Measurements from ENCODE around the gene IDS. TPM values are rescaled to one million over a fixed set of nuclear protein-coding genes. Genes with fewer than 3 reads are reported as not detected.
"Not testable (repeated sequence)": the region's sequence is repeated elsewhere in the genome, so short reads cannot be mapped to it uniquely, and the experiment has no call there.

Gene IDS, protein sequence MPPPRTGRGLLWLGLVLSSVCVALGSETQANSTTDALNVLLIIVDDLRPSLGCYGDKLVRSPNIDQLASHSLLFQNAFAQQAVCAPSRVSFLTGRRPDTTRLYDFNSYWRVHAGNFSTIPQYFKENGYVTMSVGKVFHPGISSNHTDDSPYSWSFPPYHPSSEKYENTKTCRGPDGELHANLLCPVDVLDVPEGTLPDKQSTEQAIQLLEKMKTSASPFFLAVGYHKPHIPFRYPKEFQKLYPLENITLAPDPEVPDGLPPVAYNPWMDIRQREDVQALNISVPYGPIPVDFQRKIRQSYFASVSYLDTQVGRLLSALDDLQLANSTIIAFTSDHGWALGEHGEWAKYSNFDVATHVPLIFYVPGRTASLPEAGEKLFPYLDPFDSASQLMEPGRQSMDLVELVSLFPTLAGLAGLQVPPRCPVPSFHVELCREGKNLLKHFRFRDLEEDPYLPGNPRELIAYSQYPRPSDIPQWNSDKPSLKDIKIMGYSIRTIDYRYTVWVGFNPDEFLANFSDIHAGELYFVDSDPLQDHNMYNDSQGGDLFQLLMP
- total RNA-seq (10 to 100 TPM; 65.3 to 89.5 (median 73.5) TPM), polyA plus RNA-seq (10 to 100 TPM; 24.0 to 30.5 TPM)
- long read RNA-seq, donor 1, full-length matches to known transcripts: 6 of 41 reads
- long read RNA-seq, donor 1, partial matches to known transcripts: 2 of 41 reads
- long read RNA-seq, donor 1, other reads (novel, unspliced or antisense): 33 of 41 reads
- long read RNA-seq, donor 2, full-length matches to known transcripts: 13 of 67 reads
- long read RNA-seq, donor 2, partial matches to known transcripts: 5 of 67 reads
- long read RNA-seq, donor 2, other reads (novel, unspliced or antisense): 49 of 67 reads
- long read RNA-seq, donor 3, full-length matches to known transcripts: 30 of 82 reads
- long read RNA-seq, donor 3, partial matches to known transcripts: 4 of 82 reads
- long read RNA-seq, donor 3, other reads (novel, unspliced or antisense): 48 of 82 reads

DNA sequence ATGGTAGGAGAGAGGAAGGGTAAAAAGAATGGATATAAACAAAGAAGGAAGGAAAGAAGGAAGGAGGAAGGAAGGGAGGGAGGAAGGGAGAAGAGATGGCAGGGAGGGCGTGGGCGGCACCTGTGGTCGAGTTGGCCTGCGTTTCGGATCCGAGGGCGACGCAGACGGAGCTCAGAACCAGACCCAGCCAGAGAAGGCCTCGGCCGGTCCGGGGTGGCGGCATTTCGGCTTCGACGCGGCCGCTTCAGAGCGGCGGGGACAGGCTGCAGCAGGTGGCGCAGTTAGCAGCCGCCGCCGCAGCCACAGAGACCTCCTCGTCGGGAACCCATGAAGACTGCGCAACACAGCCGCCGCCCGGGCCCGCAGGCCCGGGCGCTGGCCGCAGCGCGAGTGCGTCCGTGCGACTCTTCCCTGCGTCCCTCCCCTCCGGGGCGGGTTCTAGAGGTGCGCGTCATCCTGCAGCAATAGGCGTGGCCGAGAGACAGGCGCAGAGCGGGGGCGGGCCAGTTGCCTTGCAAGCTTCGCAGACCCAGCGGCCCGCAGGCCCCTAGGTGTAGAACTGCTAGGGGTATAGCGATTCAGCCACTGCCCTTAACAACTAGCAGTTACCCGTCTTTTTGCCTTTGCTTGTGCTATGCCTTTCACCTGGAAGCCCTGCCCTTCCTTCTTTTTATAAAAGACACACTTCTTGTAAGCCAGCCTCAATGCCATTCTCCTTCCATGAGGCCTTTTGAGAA, at the start of gene IDS:
Gene IDS (minus strand): TSS at position 392 of the 737 bp plus-strand sequence. CDS start 169 bp downstream, at position 223.
- ATAC-seq: peak; percentile 95 to 97 (median 96)
- WGBS, 2 donors: 1% methylated on average over 32 to 54 of the region's 54 CpGs
- Histone ChIP-seq H3K4me1 (peaks cover 0 to 30% (median 5%) of the 10 kb centered on the region in 9 donors), H3K27ac (peak within 1 kb of the TSS; percentile 77 to 95 (median 90)), H3K36me3 (peaks cover 0 to 28% (median 9%) of the 10 kb centered on the region in 9 donors), H3K9me3 (no peaks in the 10 kb centered on the region), H3K27me3 (peaks cover 0 to 14% (median 0%) of the 10 kb centered on the region in 7 donors), H3K4me3 (peak within 1 kb of the TSS; percentile 50 to 83 (median 69))
- DNase-seq: peak; percentile 88 to 91
- TF ChIP-seq, protein P1, sequence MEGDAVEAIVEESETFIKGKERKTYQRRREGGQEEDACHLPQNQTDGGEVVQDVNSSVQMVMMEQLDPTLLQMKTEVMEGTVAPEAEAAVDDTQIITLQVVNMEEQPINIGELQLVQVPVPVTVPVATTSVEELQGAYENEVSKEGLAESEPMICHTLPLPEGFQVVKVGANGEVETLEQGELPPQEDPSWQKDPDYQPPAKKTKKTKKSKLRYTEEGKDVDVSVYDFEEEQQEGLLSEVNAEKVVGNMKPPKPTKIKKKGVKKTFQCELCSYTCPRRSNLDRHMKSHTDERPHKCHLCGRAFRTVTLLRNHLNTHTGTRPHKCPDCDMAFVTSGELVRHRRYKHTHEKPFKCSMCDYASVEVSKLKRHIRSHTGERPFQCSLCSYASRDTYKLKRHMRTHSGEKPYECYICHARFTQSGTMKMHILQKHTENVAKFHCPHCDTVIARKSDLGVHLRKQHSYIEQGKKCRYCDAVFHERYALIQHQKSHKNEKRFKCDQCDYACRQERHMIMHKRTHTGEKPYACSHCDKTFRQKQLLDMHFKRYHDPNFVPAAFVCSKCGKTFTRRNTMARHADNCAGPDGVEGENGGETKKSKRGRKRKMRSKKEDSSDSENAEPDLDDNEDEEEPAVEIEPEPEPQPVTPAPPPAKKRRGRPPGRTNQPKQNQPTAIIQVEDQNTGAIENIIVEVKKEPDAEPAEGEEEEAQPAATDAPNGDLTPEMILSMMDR (IDR thresholded peaks at IDR 0.05): peak in 2 of 9 donors; percentile 25 to 26
- intact Hi-C loops (cut with DNase I): no loop called here

DNA sequence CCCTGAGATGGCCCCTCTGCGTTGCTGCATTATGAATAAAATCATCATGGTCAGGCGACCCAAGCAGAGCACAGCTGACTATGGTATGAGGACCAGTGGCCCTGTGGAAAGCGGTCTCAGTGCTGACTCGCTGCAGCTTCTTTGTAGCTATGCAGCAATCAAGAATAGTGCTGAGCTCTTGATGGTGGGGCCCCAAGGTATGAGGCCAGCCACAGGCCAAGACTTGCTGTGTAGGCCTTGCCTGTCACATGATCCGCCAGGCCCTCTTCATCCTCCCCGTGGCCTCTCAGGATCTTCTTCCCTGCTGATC, 46.8 kb upstream of the IDS start:
- H3K4me1 ChIP-seq; DNase-seq; H3K36me3 ChIP-seq; intact Hi-C loops (cut with DNase I); H3K4me3 ChIP-seq; H3K27me3 ChIP-seq; ATAC-seq; H3K27ac ChIP-seq; H3K9me3 ChIP-seq: not testable (repeated sequence)
- WGBS, 2 donors: 94% methylated on average over 2 of the region's 6 CpGs; no CpG with 5 or more reads in 1 of the 2 donors

DNA sequence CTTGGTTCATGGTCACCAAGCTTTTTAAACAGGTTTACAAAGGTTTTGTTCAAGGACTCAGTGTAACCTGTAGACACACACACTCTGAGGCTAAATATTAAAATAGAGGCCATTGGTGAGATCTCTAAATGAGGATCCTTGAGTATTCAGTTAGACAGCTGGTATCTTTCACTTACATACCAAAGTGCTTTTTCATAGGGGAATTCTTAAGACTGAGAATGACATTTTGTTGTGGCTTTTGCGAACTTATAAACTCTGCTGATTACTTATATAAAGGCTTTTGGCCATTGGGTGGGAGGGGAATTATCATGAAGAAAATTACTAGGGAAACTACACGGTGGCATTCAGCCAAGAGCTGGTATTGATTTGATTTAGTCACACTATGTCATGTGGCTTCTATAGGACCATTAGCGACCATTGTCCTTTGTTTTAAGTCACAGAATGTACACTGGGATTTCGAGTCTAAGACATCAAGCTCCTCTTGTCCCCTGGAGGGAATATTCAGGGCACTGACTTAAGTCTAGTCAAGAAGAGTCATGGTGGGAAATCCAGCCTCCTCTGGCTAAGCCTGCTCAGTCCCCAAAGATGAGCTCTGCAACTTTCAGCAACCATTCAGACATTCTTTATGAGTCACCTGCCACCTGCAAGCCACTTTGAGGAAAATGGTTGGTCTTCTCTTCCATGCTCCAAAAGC, 46.3 kb upstream of the IDS start:
- intact Hi-C loops (cut with DNase I); H3K4me3 ChIP-seq; H3K9me3 ChIP-seq; DNase-seq; ATAC-seq; H3K36me3 ChIP-seq; H3K27me3 ChIP-seq; H3K4me1 ChIP-seq; H3K27ac ChIP-seq: not testable (repeated sequence)
- WGBS, 2 donors: no CpG with 5 or more reads among the region's 4 CpGs

DNA sequence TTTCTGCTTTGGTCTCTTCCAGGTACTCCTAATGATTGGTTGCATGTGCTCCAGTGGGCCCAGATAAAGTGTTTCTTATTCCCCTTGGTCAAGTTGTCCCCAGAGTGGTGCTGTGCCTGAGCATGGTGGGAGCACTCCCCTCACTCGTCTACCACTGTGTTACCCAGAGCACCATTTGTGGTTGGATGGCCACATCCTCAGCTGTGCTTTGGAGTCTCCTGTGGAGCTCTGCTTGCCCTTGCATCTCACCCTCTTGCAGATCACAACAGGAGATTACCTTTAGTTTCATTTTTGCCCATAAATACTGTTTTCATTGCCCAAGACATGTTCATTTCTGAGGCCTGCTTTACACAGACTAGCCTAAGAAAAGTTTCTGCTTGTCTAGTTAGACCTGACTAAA, 45.3 kb upstream of the IDS start:
- H3K36me3 ChIP-seq; DNase-seq; intact Hi-C loops (cut with DNase I); H3K4me1 ChIP-seq; H3K4me3 ChIP-seq; ATAC-seq; H3K27me3 ChIP-seq; H3K9me3 ChIP-seq; H3K27ac ChIP-seq: not testable (repeated sequence)
- 100% methylated on average over 1 of the region's 1 CpG; no CpG with 5 or more reads in 1 of the 2 donors for WGBS, 2 donors

DNA sequence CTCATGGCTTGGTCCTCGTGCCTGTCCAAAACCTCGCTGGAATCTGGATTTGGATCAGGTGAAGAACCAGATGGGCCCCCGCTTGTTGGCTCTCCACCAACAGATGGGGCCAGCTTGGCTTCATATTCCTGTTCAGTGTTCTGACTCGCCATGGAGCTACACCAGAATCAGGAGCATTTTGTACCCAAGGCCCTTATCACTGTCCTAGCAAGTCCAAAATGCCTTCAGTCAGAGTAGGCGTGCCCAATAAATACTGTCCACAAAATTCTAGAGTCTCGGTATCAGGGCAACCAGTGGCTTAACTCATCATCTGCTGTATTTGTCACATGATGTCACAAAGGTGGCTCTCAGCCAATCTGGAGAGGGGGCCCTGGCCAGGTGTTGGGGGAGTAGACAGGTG, 44.6 kb upstream of the IDS start, which contains the start of gene HSFX3:
Gene HSFX3 (minus strand): TSS at position 224 of the 400 bp plus-strand sequence. CDS start 72 bp downstream, at position 152.
- H3K4me3 ChIP-seq; H3K4me1 ChIP-seq; DNase-seq; H3K36me3 ChIP-seq; H3K27ac ChIP-seq; H3K27me3 ChIP-seq; H3K9me3 ChIP-seq; intact Hi-C loops (cut with DNase I): not testable (repeated sequence)
- 86 to 100% methylated on average over 1 of the region's 6 CpGs for WGBS, 2 donors
- ATAC-seq: peak in 1 of 8 donors; percentile 53

DNA sequence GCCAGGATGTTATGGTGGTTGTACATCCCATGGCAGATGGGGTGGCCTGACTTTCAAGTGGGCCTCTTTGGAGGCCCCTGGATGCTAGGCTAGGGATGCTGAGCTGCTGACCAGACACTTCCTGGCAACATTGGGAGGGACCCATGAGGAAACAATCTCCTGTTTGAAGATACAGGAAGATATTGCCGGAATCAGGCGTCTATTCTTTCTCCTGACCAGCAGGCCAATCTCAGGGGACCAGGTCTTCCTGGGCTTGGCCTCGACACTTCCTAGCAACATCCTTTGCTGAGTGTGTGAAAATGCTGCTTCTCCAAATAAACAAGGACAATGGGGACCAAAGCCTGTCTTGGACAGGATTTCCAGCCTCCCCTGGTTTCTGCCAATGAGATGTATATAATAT, 42.7 kb upstream of the IDS start:
- peak overlapping the region in 1 of 10 donors; percentile 10 for H3K27ac ChIP-seq
- H3K36me3 ChIP-seq; H3K4me3 ChIP-seq; H3K9me3 ChIP-seq; intact Hi-C loops (cut with DNase I); DNase-seq; H3K4me1 ChIP-seq; H3K27me3 ChIP-seq: not testable (repeated sequence)
- 50% methylated on average over 1 of the region's 3 CpGs; no CpG with 5 or more reads in 1 of the 2 donors for WGBS, 2 donors
- peak in 3 of 8 donors; percentile 42 to 52 (median 49) for ATAC-seq

DNA sequence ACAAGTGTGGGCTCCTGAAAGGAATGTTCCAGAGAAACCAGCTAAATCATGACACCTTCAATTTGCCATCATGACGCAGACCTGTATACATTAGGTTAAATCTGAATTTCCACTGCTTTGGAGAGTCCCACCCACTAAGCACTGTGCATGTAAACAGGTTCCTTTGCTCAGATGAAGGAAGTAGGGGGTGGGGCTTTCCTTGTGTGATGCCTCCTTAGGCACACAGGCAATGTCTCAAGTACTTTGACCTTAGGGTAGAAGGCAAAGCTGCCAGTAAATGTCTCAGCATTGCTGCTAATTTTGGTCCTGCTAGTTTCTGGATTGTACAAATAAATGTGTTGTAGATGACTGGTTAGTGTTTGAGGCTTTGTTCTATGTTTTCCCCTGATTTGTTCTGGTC, 41.9 kb upstream of the IDS start:
- H3K27me3 ChIP-seq; ATAC-seq; DNase-seq; H3K27ac ChIP-seq; H3K36me3 ChIP-seq; intact Hi-C loops (cut with DNase I); H3K9me3 ChIP-seq; H3K4me1 ChIP-seq; H3K4me3 ChIP-seq: not testable (repeated sequence)
- WGBS, 2 donors: 88 to 96% methylated on average over 1 of the region's 1 CpG
